Lower lobe of right lung (tissue), 2 donors: ENCODE data around the gene FGF22. TPM values are rescaled to one million over a fixed set of nuclear protein-coding genes. Genes with fewer than 3 reads are reported as not detected.

ENCODE experiments used
- ATAC-seq, 2 donors: fragments of 200-7000 bp; cut with Tn5 transposase; one replicate each; pipeline ENCODE4 v1.9.1; 2020 to 2022; ENCODE audit warnings: mild to moderate bottlenecking in 2 of 2, moderate library complexity in 2 of 2
- DNase-seq: peaks from one replicate; pipeline ENCODE4 v3.0.0-alpha.2; 2020
- H3K27ac ChIP-seq: fragments of 200-600 bp; one replicate; pipeline ENCODE4 v1.8.0; 2022
- H3K27me3 ChIP-seq: fragments of 200-600 bp; one replicate; pipeline ENCODE4 v1.8.0; 2022; ENCODE audit warnings: low read depth
- H3K36me3 ChIP-seq: fragments of 200-600 bp; one replicate; pipeline ENCODE4 v1.8.0; 2022; ENCODE audit warnings: mild to moderate bottlenecking
- H3K4me1 ChIP-seq: fragments of 200-600 bp; one replicate; pipeline ENCODE4 v1.8.0; 2022
- H3K4me3 ChIP-seq: fragments of 200-600 bp; one replicate; pipeline ENCODE4 v1.8.0; 2022; ENCODE audit warnings: mild to moderate bottlenecking
- H3K9me3 ChIP-seq: fragments of 200-600 bp; one replicate; pipeline ENCODE4 v1.8.0; 2022
- CTCF ChIP-seq: fragments of 200-600 bp; IDR thresholded peaks from one replicate; pipeline ENCODE4 v1.8.0; 2022; ENCODE audit warnings: antibody characterized with exemption, mild to moderate bottlenecking
- intact Hi-C: fragments of 100-400 bp; cut with DNase I; formaldehyde crosslinking; loops from one replicate; pipeline ENCODE4 v1.11.0; 2022
- long read RNA-seq: library from polyadenylated mRNA; unstranded; transcript quantifications from one replicate; pipeline ENCODE4 v2.0.0, GENCODE V29; 2021
- total RNA-seq: library from RNA; stranded (reverse); fragmentation: NEBNext Ultra II Directional; extraction: Animal tissue kit (Norgen Biotek cat#: 25700); gene quantifications from one replicate; pipeline ENCODE4 v1.2.1, GENCODE V29; 2021
- donor health status: DM: no; HTN: yes; CAD: no; lungs with severe emphysema.

FGF22 gene
- 0.65 TPM for total RNA-seq
- long read RNA-seq, result 0 reads

DNA sequence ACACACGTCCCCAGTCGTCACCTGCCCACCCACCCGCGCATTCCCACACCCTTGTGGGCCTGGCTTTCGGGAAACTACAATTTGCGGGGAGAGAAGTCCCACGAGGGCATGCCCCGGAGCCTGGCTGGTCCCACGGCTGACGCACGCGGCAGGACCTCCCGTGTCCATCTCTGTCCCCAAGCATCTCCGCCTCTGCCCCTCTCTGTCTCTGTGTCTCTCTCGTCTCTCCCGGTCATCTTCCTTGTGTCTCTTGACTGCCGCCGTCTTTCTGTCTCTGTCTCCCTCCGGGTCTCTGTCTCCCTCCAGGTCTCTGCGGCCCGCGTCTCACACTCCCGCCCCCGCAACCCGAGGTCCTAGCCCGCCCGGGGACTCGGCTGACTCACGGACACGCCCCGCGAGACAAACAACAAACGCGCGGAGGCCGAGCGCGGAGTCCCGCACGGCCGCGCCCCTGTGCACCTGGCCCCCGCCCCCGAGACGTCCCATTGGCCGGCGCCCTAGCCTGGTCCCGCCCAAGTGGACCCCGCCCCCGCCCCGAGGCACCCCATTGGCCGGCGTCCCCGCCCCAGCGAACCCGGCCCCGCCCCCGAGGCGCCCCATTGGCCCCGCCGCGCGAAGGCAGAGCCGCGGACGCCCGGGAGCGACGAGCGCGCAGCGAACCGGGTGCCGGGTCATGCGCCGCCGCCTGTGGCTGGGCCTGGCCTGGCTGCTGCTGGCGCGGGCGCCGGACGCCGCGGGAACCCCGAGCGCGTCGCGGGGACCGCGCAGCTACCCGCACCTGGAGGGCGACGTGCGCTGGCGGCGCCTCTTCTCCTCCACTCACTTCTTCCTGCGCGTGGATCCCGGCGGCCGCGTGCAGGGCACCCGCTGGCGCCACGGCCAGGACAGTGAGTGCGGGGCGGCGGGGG, at the start of gene FGF22:
FGF22 (plus strand) TSS at position 627 of the 908 bp plus-strand sequence; CDS start at position 674, 47 bp downstream.
- H3K27ac ChIP-seq, result no peak within 1 kb of the TSS
- no peaks in the 10 kb centered on the region for H3K9me3 ChIP-seq
- DNase-seq (peak; percentile 93), ATAC-seq (peak; percentile 94 to 95)
- no peaks in the 10 kb centered on the region for H3K27me3 ChIP-seq
- peaks cover 18% of the 10 kb centered on the region for H3K4me1 ChIP-seq
- H3K4me3 ChIP-seq, result peak within 1 kb of the TSS; percentile 50
- intact Hi-C loops, result no loop called here
- TF ChIP-seq CTCF, result no peak
- peaks cover under 1% of the 10 kb centered on the region for H3K36me3 ChIP-seq

GRCh38 chr19:590396-590745, 49.3 kb upstream of the FGF22 start:
- no peaks in the 10 kb centered on the region for H3K9me3 ChIP-seq
- TF ChIP-seq CTCF, result no peak
- DNase-seq, result no peak
- ATAC-seq, result no peak
- H3K4me1 ChIP-seq, result peaks cover 16% of the 10 kb centered on the region
- no peaks in the 10 kb centered on the region for H3K36me3 ChIP-seq
- intact Hi-C loops, result no loop called here
- H3K27me3 ChIP-seq, result peaks cover 59% of the 10 kb centered on the region
- H3K27ac ChIP-seq, result no peak overlapping the region
- H3K4me3 ChIP-seq, result no peak overlapping the region

- peaks cover 57% of the 10 kb centered on the region for H3K27me3 ChIP-seq
Observed at GRCh38 chr19:590750-591098, 49.0 kb upstream of the FGF22 start.

DNA sequence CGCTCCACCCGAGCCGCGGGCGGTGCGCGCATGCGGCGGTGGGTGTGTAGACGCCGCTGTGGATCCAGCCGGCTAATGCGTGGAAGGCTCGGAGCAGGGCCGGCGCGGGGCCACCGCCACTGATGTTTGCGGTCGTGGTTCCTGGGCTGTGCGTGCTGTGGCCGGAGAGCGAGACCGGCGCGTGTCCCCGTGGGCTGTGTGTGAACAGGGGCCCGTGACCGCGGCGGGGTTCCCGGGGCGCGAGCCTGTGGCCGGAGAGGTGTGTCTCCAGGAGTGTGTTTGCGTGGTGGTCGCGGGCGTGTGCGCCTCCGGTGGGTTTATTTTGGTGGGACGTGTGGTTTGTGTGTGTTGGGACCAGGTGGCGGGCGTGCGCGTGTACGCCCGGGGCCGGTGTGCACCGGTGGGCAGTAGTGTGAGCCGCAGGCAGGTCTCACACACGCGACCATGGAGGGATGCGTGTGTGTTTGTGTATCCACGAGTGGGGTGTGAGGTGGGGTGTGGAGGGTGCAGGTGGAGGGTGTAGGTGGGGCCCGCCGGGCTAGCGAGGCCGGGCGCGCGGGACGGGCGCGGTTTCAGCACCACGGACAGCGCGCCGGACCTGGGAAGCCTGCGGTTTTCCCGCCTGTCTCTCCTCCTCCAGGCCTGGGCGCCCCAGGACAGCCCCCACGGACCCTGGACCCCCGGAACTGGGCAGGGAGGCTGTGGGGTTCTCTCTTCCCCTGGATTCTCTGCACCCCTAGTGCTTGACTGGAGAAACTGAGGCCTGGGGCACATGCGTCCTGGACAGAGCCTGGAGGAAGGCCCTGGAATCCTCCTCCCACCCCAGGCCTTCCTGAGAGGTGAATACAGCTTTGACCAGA, 48.4 kb upstream of the FGF22 start:
- Histone ChIP-seq H3K9me3 (no peaks in the 10 kb centered on the region), H3K27ac (no peak overlapping the region), H3K27me3 (peaks cover 54% of the 10 kb centered on the region), H3K36me3 (no peaks in the 10 kb centered on the region), H3K4me1 (peaks cover 16% of the 10 kb centered on the region), H3K4me3 (no peak overlapping the region)
- DNase-seq (no peak), ATAC-seq (peak; percentile 15 to 47)
- no peak for TF ChIP-seq CTCF
- intact Hi-C loops, result no loop called here

More at GRCh38 chr19:590750-591098, 49.0 kb upstream of the FGF22 start:
- no peaks in the 10 kb centered on the region for H3K9me3 ChIP-seq
- peaks cover 16% of the 10 kb centered on the region for H3K4me1 ChIP-seq
- DNase-seq (no peak), ATAC-seq (no peak)
- intact Hi-C loops, result no loop called here
- TF ChIP-seq CTCF, result no peak
- H3K27ac ChIP-seq, result no peak overlapping the region
- no peaks in the 10 kb centered on the region for H3K36me3 ChIP-seq
- H3K4me3 ChIP-seq, result no peak overlapping the region

GRCh38 chr19:592101-592500, 47.6 kb upstream of the FGF22 start:
- DNase-seq (no peak), ATAC-seq (no peak)
- intact Hi-C loops, result no loop called here
- H3K4me3 ChIP-seq, result no peak overlapping the region
- TF ChIP-seq CTCF, result no peak
- H3K27ac ChIP-seq, result no peak overlapping the region
- peaks cover 16% of the 10 kb centered on the region for H3K4me1 ChIP-seq
- peaks cover 56% of the 10 kb centered on the region for H3K27me3 ChIP-seq
- H3K9me3 ChIP-seq, result no peaks in the 10 kb centered on the region
- H3K36me3 ChIP-seq, result no peaks in the 10 kb centered on the region
